ENCODE measurements around the gene NUDT21. TPM values are rescaled to one million over a fixed set of nuclear protein-coding genes. Genes with fewer than 3 reads are reported as not detected.
"Not testable (repeated sequence)": the region's sequence is repeated elsewhere in the genome, so short reads cannot be mapped to it uniquely, and the experiment has no call there.

Gene NUDT21
- total RNA-seq, 6 experiments from 2014 or later, result 26.2 to 35.8 (median 30.3) TPM

- DNase-seq (no peak), ATAC-seq (peak; percentile 54 to 72 (median 62))
- no peak for TF ChIP-seq CTCF (IDR thresholded peaks at IDR 0.05)
- TF ChIP-seq POLR2A (IDR thresholded peaks at IDR 0.05), result no peak
- no peaks in the 10 kb centered on the region for H3K27me3 ChIP-seq
- peak overlapping the region in 1 of 3 donors; percentile 6 for H3K4me3 ChIP-seq
- H3K27ac ChIP-seq, result peak overlapping the region; percentile 13 to 85 (median 68)
- intact Hi-C loops (cut with DNase I), result no loop called here
- WGBS (ENCODE audit: insufficient coverage, low coverage, low lambda C conversion rate, missing lambda C conversion rate), result 36% methylated on average over 4 of the region's 4 CpGs
- peaks cover 0 to 24% (median 7%) of the 10 kb centered on the region in 4 donors for H3K36me3 ChIP-seq
- no peaks in the 10 kb centered on the region for H3K9me3 ChIP-seq
- H3K4me1 ChIP-seq, result peaks cover 0 to 34% (median 13%) of the 10 kb centered on the region in 4 donors
These were observed 66.9 kb downstream of the NUDT21 start for GRCh38 chr16:56384074-56384721.

GRCh38 chr16:56382901-56383355, 68.2 kb downstream of the NUDT21 start:
- Histone ChIP-seq H3K4me1 (peaks cover 0 to 34% (median 13%) of the 10 kb centered on the region in 4 donors), H3K9me3 (no peaks in the 10 kb centered on the region), H3K27me3 (no peaks in the 10 kb centered on the region), H3K36me3 (peaks cover 0 to 11% (median 2%) of the 10 kb centered on the region in 4 donors), H3K27ac (peak overlapping the region; percentile 34 to 85 (median 68)), H3K4me3 (peak overlapping the region in 1 of 3 donors; percentile 6)
- WGBS (ENCODE audit: insufficient coverage, low coverage, low lambda C conversion rate, missing lambda C conversion rate), result 37% methylated on average over 5 of the region's 5 CpGs
- ATAC-seq (peak; percentile 64 to 82 (median 72)), DNase-seq (no peak)
- intact Hi-C loops (cut with DNase I), result no loop called here
- TF ChIP-seq CTCF (IDR thresholded peaks at IDR 0.05) (no peak), POLR2A (IDR thresholded peaks at IDR 0.05) (no peak)

GRCh38 chr16:56382459-56382858, 68.7 kb downstream of the NUDT21 start:
- H3K27me3 ChIP-seq, result no peaks in the 10 kb centered on the region
- H3K4me1 ChIP-seq, result peaks cover 0 to 34% (median 13%) of the 10 kb centered on the region in 4 donors
- intact Hi-C loops (cut with DNase I), result no loop called here
- H3K27ac ChIP-seq, result peak overlapping the region; percentile 34 to 85 (median 68)
- no peak overlapping the region for H3K4me3 ChIP-seq
- no peaks in the 10 kb centered on the region for H3K9me3 ChIP-seq
- ATAC-seq, result peak; percentile 74 to 92 (median 82)
- WGBS (ENCODE audit: insufficient coverage, low coverage, low lambda C conversion rate, missing lambda C conversion rate), result 37% methylated on average over 4 of the region's 4 CpGs
- peaks cover 0 to 6% (median 0%) of the 10 kb centered on the region in 4 donors for H3K36me3 ChIP-seq
- DNase-seq, result peak in 1 of 3 donors; percentile 69
- TF ChIP-seq POLR2A (IDR thresholded peaks at IDR 0.05) (no peak), CTCF (IDR thresholded peaks at IDR 0.05) (no peak)

- peaks cover 0 to 46% (median 16%) of the 10 kb centered on the region in 4 donors for H3K4me1 ChIP-seq
- H3K36me3 ChIP-seq; H3K9me3 ChIP-seq; ATAC-seq; H3K27me3 ChIP-seq; intact Hi-C loops (cut with DNase I); H3K27ac ChIP-seq; DNase-seq; H3K4me3 ChIP-seq: not testable (repeated sequence)
- 87% methylated on average over 3 of the region's 3 CpGs for WGBS (ENCODE audit: insufficient coverage, low coverage, low lambda C conversion rate, missing lambda C conversion rate)
These were observed 70.2 kb downstream of the NUDT21 start for GRCh38 chr16:56380778-56381485.

Other genes with a start within 250 kb of the NUDT21 start
- gene AMFR, start 25.8 kb downstream of the NUDT21 start, total RNA-seq, result 100 to 1,000 TPM in 4 of 6 experiments, 10 to 100 TPM in 2; 92.2 to 189 (median 137) TPM
- 10 to 100 TPM; 12.2 to 32.0 (median 17.4) TPM for gene OGFOD1, start 222 bp upstream of the NUDT21 start, total RNA-seq
- gene BBS2, start 68.7 kb upstream of the NUDT21 start, total RNA-seq, result 10 to 100 TPM in 4 of 6 experiments, 1 to 10 TPM in 2; 5.6 to 18.4 (median 10.5) TPM
- gene MT4, start 113.7 kb upstream of the NUDT21 start, total RNA-seq, result not detected
- gene MT3, start 138.2 kb upstream of the NUDT21 start, total RNA-seq, result under 1 TPM in 1 of 6 experiments, not detected in 5; 0.62 TPM
- 1,000 to 10,000 TPM in 5 of 6 experiments, 100 to 1,000 TPM in 1; 946 to 4,033 (median 2,228) TPM for gene MT2A, start 157.3 kb upstream of the NUDT21 start, total RNA-seq
- 1,000 to 10,000 TPM in 2 of 6 experiments, 100 to 1,000 TPM in 4; 403 to 1,748 (median 691) TPM for gene MT1E, start 174.4 kb upstream of the NUDT21 start, total RNA-seq
- 100 to 1,000 TPM in 3 of 6 experiments, 10 to 100 TPM in 2, 1 to 10 TPM in 1; 8.6 to 569 (median 84.5) TPM for gene MT1M, start 181.3 kb upstream of the NUDT21 start, total RNA-seq
- gene MT1A, start 187.3 kb upstream of the NUDT21 start, total RNA-seq, result 100 to 1,000 TPM in 3 of 6 experiments, 10 to 100 TPM in 3; 34.9 to 161 (median 110) TPM
- gene MT1B, start 200.6 kb upstream of the NUDT21 start, total RNA-seq, result 1 to 10 TPM in 3 of 6 experiments, not detected in 3; 1.6 to 7.7 (median 2.2) TPM
- gene MT1F, start 206.6 kb upstream of the NUDT21 start, total RNA-seq, result 100 to 1,000 TPM in 4 of 6 experiments, 10 to 100 TPM in 2; 10.1 to 934 (median 197) TPM
- gene MT1G, start 216.7 kb upstream of the NUDT21 start, total RNA-seq, result 1,000 to 10,000 TPM in 4 of 6 experiments, 100 to 1,000 TPM in 2; 490 to 8,056 (median 1,365) TPM
- 1,000 to 10,000 TPM in 2 of 6 experiments, 100 to 1,000 TPM in 2, under 1 TPM in 1, not detected in 1; 0.74 to 1,258 (median 358) TPM for gene MT1H, start 218.5 kb upstream of the NUDT21 start, total RNA-seq
- 1,000 to 10,000 TPM in 4 of 6 experiments, 100 to 1,000 TPM in 2; 808 to 2,440 (median 1,620) TPM for gene MT1X, start 231.1 kb upstream of the NUDT21 start, total RNA-seq